GM12892 (cell line): ENCODE data around the gene SBK3.

Experiments
- POLR2A ChIP-seq: IDR thresholded peaks from 2 replicates; pipeline ENCODE4 v1.6.1; 2011; ENCODE audit warnings: low read depth, low read length, control low read depth
- POLR2AphosphoS5 ChIP-seq: IDR thresholded peaks from 2 replicates; pipeline ENCODE4 v1.6.1; 2011; ENCODE audit warnings: low read depth, low read length, control low read depth
- TAF1 ChIP-seq: IDR thresholded peaks from 2 replicates; pipeline ENCODE4 v1.6.1; 2011; ENCODE audit warnings: low read depth, mild to moderate bottlenecking, control low read depth, low read length, borderline replicate concordance

- TF ChIP-seq POLR2A = no peak
- TF ChIP-seq POLR2AphosphoS5 = no peak
- 0 out of 2 replicates have a peak, but pooled peaks have one; percentile 23 for TF ChIP-seq TAF1
Observed at GRCh38 chr19:55503502-55504251, 41.7 kb downstream of the SBK3 start.
